ENCODE measurements around the gene TUBAL3. TPM values are rescaled to one million over a fixed set of nuclear protein-coding genes. Genes with fewer than 3 reads are reported as not detected.
A peak's percentile ranks its signal among the peaks of the same experiment; 100 is the strongest.

TUBAL3 gene
- total and polyA plus RNA-seq, 2 donors (not counting 3 experiments of a cell fraction or from before 2014, with no cell fraction given), result not detected

DNA sequence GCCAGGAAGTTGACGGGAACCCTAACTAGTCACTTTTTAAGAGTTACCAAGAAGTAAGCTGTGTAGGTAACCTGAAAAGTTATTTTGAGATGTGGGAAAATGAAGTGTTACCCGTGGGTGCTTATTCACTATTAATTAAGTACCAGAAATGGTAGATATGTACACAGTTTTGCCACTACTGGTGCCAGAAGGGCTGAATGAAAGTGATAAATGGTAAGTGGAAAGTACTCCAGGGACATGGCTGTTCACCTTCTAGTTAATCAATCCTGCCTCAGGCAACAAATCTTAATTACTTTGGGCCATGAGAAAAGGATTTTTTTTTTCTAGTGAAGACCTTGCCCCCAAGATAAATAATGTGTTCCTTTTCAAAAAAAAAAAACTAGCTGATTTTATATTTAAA, 23.5 kb upstream of the TUBAL3 start:
- Histone ChIP-seq H3K4me2 (ENCODE audit: insufficient read depth, low read length) (no peak overlapping the region), H3K27ac (ENCODE audit: insufficient read depth, low read depth, low read length) (peak overlapping the region; percentile 26), H3K4me1 (ENCODE audit: control insufficient read depth, extremely low read depth, insufficient read depth, low read length) (peaks cover 14% of the 10 kb centered on the region), H3K9ac (replicated peaks; ENCODE audit: extremely low read depth, insufficient read depth, low read length) (peak overlapping the region; percentile 0), H3K27me3 (ENCODE audit: control insufficient read depth in 2 of 2, insufficient read depth in 2 of 2, low read length in 2 of 2) (no peaks in the 10 kb centered on the region), H4K20me1 (replicated peaks; ENCODE audit: control insufficient read depth, extremely low read depth, insufficient read depth, low read length) (no peaks in the 10 kb centered on the region), H2AFZ (ENCODE audit: low read depth, low read length) (no peak overlapping the region), H3K79me2 (ENCODE audit: control insufficient read depth, insufficient read depth, low read length) (peaks cover 43% of the 10 kb centered on the region), H3K9me1 (replicated peaks; ENCODE audit: control insufficient read depth, extremely low read depth, insufficient read depth, low read length) (no peaks in the 10 kb centered on the region), H3K4me3 (replicated peaks in 1 of 3; ENCODE audit: insufficient read depth in 1 of 3, low read depth in 1 of 3, low read length in 3 of 3) (no peak overlapping the region), H3K36me3 (ENCODE audit: control insufficient read depth in 2 of 2, extremely low read depth in 1 of 2, insufficient read depth in 2 of 2, low read length in 2 of 2) (no peaks in the 10 kb centered on the region), H3K9me3 (replicated peaks; ENCODE audit: control insufficient read depth, insufficient read depth, low read length) (no peaks in the 10 kb centered on the region)
- POLR2A ChIA-PET, result interaction anchor here (0.7 to 1.1 kb wide), 2 partner anchors 18 to 387 kb away, joined by 3 to 8 read pairs; no protein-coding TSS in a partner anchor
- FAIRE-seq (no peak), DNase-seq (ENCODE audit: low read depth, low spot score) (peak; percentile 1)
- BruUV-seq (replicated peaks), result no TSS peak
- dilution Hi-C loops (cut with MboI; ENCODE audit: extremely low pct_ligation_motif_present, low sequenced_read_pairs), result no loop called here
- intact Hi-C loops (cut with micrococcal nuclease), result no loop called here
- CTCF ChIA-PET, result interaction anchor here (0.6 to 3.1 kb wide), 9 partner anchors 13 to 613 kb away, joined by 3 to 20 read pairs (median 3); partner anchors contain the start of gene AKR1E2
- TF ChIP-seq POLR2AphosphoS5 (IDR thresholded peaks at IDR 0.05; ENCODE audit: insufficient read depth, low read depth, low read length) (no peak), CTCF (IDR thresholded peaks at IDR 0.05; ENCODE audit: extremely low read depth in 1 of 2, insufficient read depth in 1 of 2, low read depth in 1 of 2, low read length in 2 of 2) (no peak), MYC (IDR thresholded peaks at IDR 0.05; ENCODE audit: low read depth, low read length) (no peak), JUN (IDR thresholded peaks at IDR 0.05; ENCODE audit: borderline replicate concordance, insufficient read depth, insufficient read length, low read depth) (no peak), GATA2 (IDR thresholded peaks at IDR 0.05; ENCODE audit: insufficient read depth, insufficient read length, low read depth, low read length) (no peak), POLR2A (IDR thresholded peaks at IDR 0.05; ENCODE audit: low read depth, low read length) (no peak), EZH2 (IDR thresholded peaks at IDR 0.05; ENCODE audit: borderline replicate concordance, low read depth, low read length, severe bottlenecking) (no peak), FOS (IDR thresholded peaks at IDR 0.05; ENCODE audit: borderline replicate concordance, insufficient read depth, low read length) (no peak)
- TF ChIP-seq, protein P1, sequence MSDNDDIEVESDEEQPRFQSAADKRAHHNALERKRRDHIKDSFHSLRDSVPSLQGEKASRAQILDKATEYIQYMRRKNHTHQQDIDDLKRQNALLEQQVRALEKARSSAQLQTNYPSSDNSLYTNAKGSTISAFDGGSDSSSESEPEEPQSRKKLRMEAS (IDR thresholded peaks at IDR 0.05; ENCODE audit: insufficient read depth, insufficient read length), result no peak

All from endothelial cell of umbilical vein (primary cell).